K562 (cell line): Measurements from ENCODE around the gene BCL7C. TPM values are rescaled to one million over a fixed set of nuclear protein-coding genes. Genes with fewer than 3 reads are reported as not detected.

Source experiments
- ASH1L ChIP-seq: fragments of 450-650 bp; IDR thresholded peaks from 2 replicates; pipeline ENCODE4 v1.6.1; 2018; ENCODE audit warnings: borderline replicate concordance, mild to moderate bottlenecking, low read depth; ENCODE audit not compliant: partially characterized antibody
- CHD2 ChIP-seq: IDR thresholded peaks from 2 replicates; pipeline ENCODE4 v1.6.1; 2011; ENCODE audit warnings: low read depth, low read length
- DIDO1 ChIP-seq: fragments of 450-650 bp; IDR thresholded peaks from 2 replicates; pipeline ENCODE4 v1.6.1; 2016; ENCODE audit warnings: low read depth, missing biosample characterization, missing genetic modification characterization
- ETV1 ChIP-seq: fragments of 450-650 bp; conservative IDR thresholded peaks from 2 replicates; pipeline ENCODE4 v1.6.1; 2016; ENCODE audit warnings: missing genetic modification characterization, control low read depth, low read depth, missing compliant biosample characterization
- FOXK1 ChIP-seq: sonication (generic); formaldehyde crosslinking; IDR thresholded peaks from 2 replicates; pipeline ENCODE4 v1.8.0; 2022; ENCODE audit warnings: missing genetic modification reagents, mild to moderate bottlenecking, borderline replicate concordance
- GATA2 ChIP-seq: sonication (generic); formaldehyde crosslinking; IDR thresholded peaks from 2 replicates; pipeline ENCODE4 v1.4.0; 2020; ENCODE audit warnings: mild to moderate bottlenecking, missing genetic modification reagents
- KDM4B ChIP-seq, 2 experiments: fragments of 450-650 bp in 1 of 2; sonication (generic) in 1 of 2; IDR thresholded peaks; 2 replicates each; pipeline ENCODE4 v1.6.1; 2016 to 2017; ENCODE audit warnings: borderline replicate concordance in 2 of 2, antibody characterized with exemption in 1 of 2, low read depth in 1 of 2, mild to moderate bottlenecking in 1 of 2
- L3MBTL2 ChIP-seq: fragments of 450-650 bp; IDR thresholded peaks from 2 replicates; pipeline ENCODE4 v1.6.1; 2016; ENCODE audit warnings: mild to moderate bottlenecking, moderate library complexity
- MTA2 ChIP-seq: fragments of 450-650 bp; IDR thresholded peaks from 2 replicates; pipeline ENCODE4 v1.6.1; 2016; ENCODE audit warnings: low read depth
- MTA3 ChIP-seq: fragments of 450-650 bp; formaldehyde crosslinking; IDR thresholded peaks from 2 replicates; pipeline ENCODE4 v1.6.1; 2017; ENCODE audit warnings: mild to moderate bottlenecking, borderline replicate concordance
- NR3C1 ChIP-seq: sonication (generic); formaldehyde crosslinking; IDR thresholded peaks from 2 replicates; pipeline ENCODE4 v1.8.1; 2022; ENCODE audit warnings: missing genetic modification reagents
- POLR2G ChIP-seq: fragments of 200-400 bp; formaldehyde crosslinking; IDR thresholded peaks from 2 replicates; pipeline ENCODE4 v1.6.1; 2017; ENCODE audit warnings: low read depth, mild to moderate bottlenecking, antibody characterized with exemption, low read length, moderate library complexity
- RBM17 ChIP-seq: fragments of 200-400 bp; formaldehyde crosslinking; IDR thresholded peaks from 2 replicates; pipeline ENCODE4 v1.6.1; 2017; ENCODE audit warnings: low read depth, mild to moderate bottlenecking, low read length, borderline replicate concordance
- SLC30A9 ChIP-seq: fragments of 250-450 bp; sonication (Bioruptor Pico); IDR thresholded peaks from 2 replicates; pipeline ENCODE4 v1.8.0; 2022; ENCODE audit warnings: mild to moderate bottlenecking, moderate library complexity
- polyA plus RNA-seq, 8 experiments: library from polyadenylated mRNA; depleted of rRNA in 4 of 8; stranded (reverse) in 5 of 8; unstranded in 3 of 8; fragments of >200 nt; fragmentation: Nextera tagmentation in 2 of 8; fragmentation: Illumina TruSeq in 1 of 8; extraction: Ambion mirVana in 2 of 8; extraction: Trizol in 1 of 8; gene quantifications; 2 replicates each; pipeline versions ENCODE4 v1.2.1 to v1.2.3, GENCODE V29; 2011 to 2014; ENCODE audit warnings: inconsistent platforms in 1 of 8, missing spikeins in 1 of 8
- total RNA-seq, 7 experiments: library from RNA; depleted of rRNA in 6 of 7; stranded (reverse); fragments of >200 nt in 6 of 7; fragmentation: Illumina TruSeq in 2 of 7; extraction: Trizol in 2 of 7; gene quantifications; 2 replicates each; pipeline versions ENCODE4 v1.2.1 to v1.2.3, GENCODE V29; 2011 to 2021; ENCODE audit warnings: low replicate concordance in 1 of 7
- TF ChIP-seq, protein P1 (sequence below): fragments of 450-650 bp; IDR thresholded peaks from 2 replicates; pipeline ENCODE4 v1.6.1; 2017; ENCODE audit warnings: mild to moderate bottlenecking, moderate library complexity
- TF ChIP-seq, protein P2 (sequence below), 2 experiments: IDR thresholded peaks in 1 of 2; conservative IDR thresholded peaks in 1 of 2; 2 replicates each; pipeline ENCODE4 v1.6.1; 2016; ENCODE audit warnings: low read depth in 2 of 2, mild to moderate bottlenecking in 1 of 2, missing compliant biosample characterization in 1 of 2, missing genetic modification characterization in 1 of 2, moderate library complexity in 1 of 2
- TF ChIP-seq, protein P3 (sequence below): fragments of 250-450 bp; sonication (Bioruptor Pico); IDR thresholded peaks from 2 replicates; pipeline ENCODE4 v1.9.0; 2021; ENCODE audit warnings: mild to moderate bottlenecking, inconsistent platforms
- TF ChIP-seq, protein P4 (sequence below): conservative IDR thresholded peaks from 2 replicates; pipeline ENCODE4 v1.6.1; 2011; ENCODE audit warnings: low read depth, mild to moderate bottlenecking, low read length; ENCODE audit not compliant: control insufficient read depth

Gene BCL7C
- total and polyA plus RNA-seq, 9 of the 15 experiments (the other 6 are each of a cell fraction or from before 2014, with no cell fraction given): 1.7 to 85.8 (median 19.6) TPM

DNA sequence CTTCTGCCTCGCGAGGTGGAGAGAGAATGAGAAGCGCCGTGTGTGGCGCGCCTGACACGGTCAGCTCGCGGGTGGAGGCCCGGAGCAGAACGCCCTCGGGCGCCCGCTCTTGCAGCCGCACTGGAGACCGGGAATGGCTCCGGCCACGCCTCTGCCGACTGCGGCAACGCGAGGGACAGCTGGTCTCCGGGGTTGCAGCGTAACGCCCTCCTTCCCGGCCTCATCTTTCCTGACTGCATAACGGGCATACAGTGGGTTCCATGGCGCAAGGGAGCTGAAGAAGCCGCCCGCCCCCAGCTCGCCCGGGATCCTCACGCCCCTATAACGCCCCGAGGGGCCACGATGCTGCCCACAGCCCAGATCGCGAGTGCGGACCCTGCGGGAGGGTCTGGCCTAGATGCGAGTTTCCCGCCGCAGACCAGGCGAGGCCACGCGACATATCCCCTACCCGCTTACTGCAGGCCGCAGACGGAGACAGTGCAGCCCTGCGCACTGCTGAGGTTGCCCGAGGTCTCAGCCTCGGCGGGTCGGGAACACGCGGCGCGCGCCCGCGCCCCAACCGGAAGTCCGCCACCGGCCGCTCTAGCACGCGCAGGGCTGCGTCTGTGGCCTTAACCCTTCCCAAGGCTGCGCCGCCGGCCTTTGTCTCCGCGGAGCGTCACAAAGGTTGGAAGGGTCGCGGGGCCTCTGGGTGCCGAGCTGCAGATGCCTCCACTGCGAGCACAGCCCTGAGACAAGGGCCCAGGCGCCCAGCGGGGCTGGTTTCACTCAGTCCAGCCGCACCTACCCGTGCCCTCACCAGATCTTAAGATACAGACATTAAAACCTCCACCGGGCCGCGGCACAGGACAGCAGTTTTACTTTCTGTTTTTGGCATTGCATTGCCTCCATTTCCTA lies 18.8 kb downstream of the BCL7C start (continued):
- TF ChIP-seq GATA2 (CRISPR knock-in tag) (no peak), NR3C1 (peak; percentile 85; the same call in 1 of the 2 replicates), FOXK1 (CRISPR knock-in tag) (0 out of 2 replicates have a peak, but pooled peaks have one; percentile 11), MTA3 (peak; percentile 88; the same call in 1 of the 2 replicates), SLC30A9 (CRISPR knock-in tag) (no peak), ETV1 (tag) (peak; percentile 90), CHD2 (0 out of 2 replicates have a peak, but pooled peaks have one; percentile 16), DIDO1 (peak; percentile 60; the same call in 1 of the 2 replicates), MTA2 (no peak), ASH1L (no peak), RBM17 (no peak), POLR2G (peak; percentile 98), L3MBTL2 (peak; percentile 95), KDM4B (IDR thresholded peaks at IDR 0.05; ENCODE audit: borderline replicate concordance in 2 of 2, low read depth in 1 of 2) (peak in 1 of 2 experiments; percentile 85; a peak in 1 of 4 replicates)
- TF ChIP-seq, protein P1, sequence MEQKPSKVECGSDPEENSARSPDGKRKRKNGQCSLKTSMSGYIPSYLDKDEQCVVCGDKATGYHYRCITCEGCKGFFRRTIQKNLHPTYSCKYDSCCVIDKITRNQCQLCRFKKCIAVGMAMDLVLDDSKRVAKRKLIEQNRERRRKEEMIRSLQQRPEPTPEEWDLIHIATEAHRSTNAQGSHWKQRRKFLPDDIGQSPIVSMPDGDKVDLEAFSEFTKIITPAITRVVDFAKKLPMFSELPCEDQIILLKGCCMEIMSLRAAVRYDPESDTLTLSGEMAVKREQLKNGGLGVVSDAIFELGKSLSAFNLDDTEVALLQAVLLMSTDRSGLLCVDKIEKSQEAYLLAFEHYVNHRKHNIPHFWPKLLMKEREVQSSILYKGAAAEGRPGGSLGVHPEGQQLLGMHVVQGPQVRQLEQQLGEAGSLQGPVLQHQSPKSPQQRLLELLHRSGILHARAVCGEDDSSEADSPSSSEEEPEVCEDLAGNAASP: no peak
- TF ChIP-seq, protein P2, sequence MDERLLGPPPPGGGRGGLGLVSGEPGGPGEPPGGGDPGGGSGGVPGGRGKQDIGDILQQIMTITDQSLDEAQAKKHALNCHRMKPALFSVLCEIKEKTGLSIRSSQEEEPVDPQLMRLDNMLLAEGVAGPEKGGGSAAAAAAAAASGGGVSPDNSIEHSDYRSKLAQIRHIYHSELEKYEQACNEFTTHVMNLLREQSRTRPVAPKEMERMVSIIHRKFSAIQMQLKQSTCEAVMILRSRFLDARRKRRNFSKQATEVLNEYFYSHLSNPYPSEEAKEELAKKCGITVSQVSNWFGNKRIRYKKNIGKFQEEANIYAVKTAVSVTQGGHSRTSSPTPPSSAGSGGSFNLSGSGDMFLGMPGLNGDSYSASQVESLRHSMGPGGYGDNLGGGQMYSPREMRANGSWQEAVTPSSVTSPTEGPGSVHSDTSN (CRISPR knock-in tag; IDR thresholded peaks at IDR 0.05; ENCODE audit: low read depth): no peak
- TF ChIP-seq, protein P2 (tag; conservative IDR thresholded peaks at IDR 0.05; ENCODE audit: low read depth): no peak
- TF ChIP-seq, protein P3, sequence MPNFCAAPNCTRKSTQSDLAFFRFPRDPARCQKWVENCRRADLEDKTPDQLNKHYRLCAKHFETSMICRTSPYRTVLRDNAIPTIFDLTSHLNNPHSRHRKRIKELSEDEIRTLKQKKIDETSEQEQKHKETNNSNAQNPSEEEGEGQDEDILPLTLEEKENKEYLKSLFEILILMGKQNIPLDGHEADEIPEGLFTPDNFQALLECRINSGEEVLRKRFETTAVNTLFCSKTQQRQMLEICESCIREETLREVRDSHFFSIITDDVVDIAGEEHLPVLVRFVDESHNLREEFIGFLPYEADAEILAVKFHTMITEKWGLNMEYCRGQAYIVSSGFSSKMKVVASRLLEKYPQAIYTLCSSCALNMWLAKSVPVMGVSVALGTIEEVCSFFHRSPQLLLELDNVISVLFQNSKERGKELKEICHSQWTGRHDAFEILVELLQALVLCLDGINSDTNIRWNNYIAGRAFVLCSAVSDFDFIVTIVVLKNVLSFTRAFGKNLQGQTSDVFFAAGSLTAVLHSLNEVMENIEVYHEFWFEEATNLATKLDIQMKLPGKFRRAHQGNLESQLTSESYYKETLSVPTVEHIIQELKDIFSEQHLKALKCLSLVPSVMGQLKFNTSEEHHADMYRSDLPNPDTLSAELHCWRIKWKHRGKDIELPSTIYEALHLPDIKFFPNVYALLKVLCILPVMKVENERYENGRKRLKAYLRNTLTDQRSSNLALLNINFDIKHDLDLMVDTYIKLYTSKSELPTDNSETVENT (CRISPR knock-in tag): peak; percentile 98
- TF ChIP-seq, protein P4, sequence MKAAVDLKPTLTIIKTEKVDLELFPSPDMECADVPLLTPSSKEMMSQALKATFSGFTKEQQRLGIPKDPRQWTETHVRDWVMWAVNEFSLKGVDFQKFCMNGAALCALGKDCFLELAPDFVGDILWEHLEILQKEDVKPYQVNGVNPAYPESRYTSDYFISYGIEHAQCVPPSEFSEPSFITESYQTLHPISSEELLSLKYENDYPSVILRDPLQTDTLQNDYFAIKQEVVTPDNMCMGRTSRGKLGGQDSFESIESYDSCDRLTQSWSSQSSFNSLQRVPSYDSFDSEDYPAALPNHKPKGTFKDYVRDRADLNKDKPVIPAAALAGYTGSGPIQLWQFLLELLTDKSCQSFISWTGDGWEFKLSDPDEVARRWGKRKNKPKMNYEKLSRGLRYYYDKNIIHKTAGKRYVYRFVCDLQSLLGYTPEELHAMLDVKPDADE: peak; percentile 89
